Measurements from ENCODE around the gene FLNB.

Gene FLNB

GRCh38 chr3:58170376-58170775, 162.2 kb downstream of the FLNB start (continued):
- TF ChIP-seq POU6F1 (CRISPR knock-in tag; IDR thresholded peaks at IDR 0.05; ENCODE audit: borderline replicate concordance, low read depth), result no peak
- TF ChIP-seq ZNF565 (CRISPR knock-in tag; conservative IDR thresholded peaks at IDR 0.05; ENCODE audit: low read depth), result no peak
- no peak for TF ChIP-seq TCF4 (CRISPR knock-in tag; IDR thresholded peaks at IDR 0.05; ENCODE audit: borderline replicate concordance)
- no peak for TF ChIP-seq ZNF70 (CRISPR knock-in tag; IDR thresholded peaks at IDR 0.05)
- TF ChIP-seq ARNTL (CRISPR knock-in tag; IDR thresholded peaks at IDR 0.05; ENCODE audit: borderline replicate concordance, low read depth), result no peak

- TF ChIP-seq RARB (CRISPR knock-in tag; IDR thresholded peaks at IDR 0.05) (no peak), CREB5 (CRISPR knock-in tag; IDR thresholded peaks at IDR 0.05; ENCODE audit: low read depth) (no peak), TOX (CRISPR knock-in tag; IDR thresholded peaks at IDR 0.05; ENCODE audit: borderline replicate concordance) (no peak), SNAI2 (CRISPR knock-in tag; IDR thresholded peaks at IDR 0.05) (no peak), GLIS3 (CRISPR knock-in tag; IDR thresholded peaks at IDR 0.05) (no peak), ZNF565 (CRISPR knock-in tag; conservative IDR thresholded peaks at IDR 0.05; ENCODE audit: low read depth) (no peak), TCF4 (CRISPR knock-in tag; IDR thresholded peaks at IDR 0.05; ENCODE audit: borderline replicate concordance) (no peak), ZFP30 (CRISPR knock-in tag; IDR thresholded peaks at IDR 0.05) (no peak), OSR1 (CRISPR knock-in tag; IDR thresholded peaks at IDR 0.05) (no peak), ISL1 (CRISPR knock-in tag; IDR thresholded peaks at IDR 0.05) (no peak), PATZ1 (CRISPR knock-in tag; IDR thresholded peaks at IDR 0.05; ENCODE audit: borderline replicate concordance) (no peak), ZNF70 (CRISPR knock-in tag; IDR thresholded peaks at IDR 0.05) (no peak), ESRRG (CRISPR knock-in tag; IDR thresholded peaks at IDR 0.05) (no peak), POU6F1 (CRISPR knock-in tag; IDR thresholded peaks at IDR 0.05; ENCODE audit: borderline replicate concordance, low read depth) (no peak), TSHZ2 (CRISPR knock-in tag; IDR thresholded peaks at IDR 0.05) (no peak), ZC3H10 (CRISPR knock-in tag; IDR thresholded peaks at IDR 0.05) (no peak), ZFP3 (CRISPR knock-in tag; IDR thresholded peaks at IDR 0.05) (no peak), CSRNP3 (CRISPR knock-in tag; IDR thresholded peaks at IDR 0.05) (no peak), BACH2 (CRISPR knock-in tag; IDR thresholded peaks at IDR 0.05; ENCODE audit: borderline replicate concordance) (no peak), ZNF8 (CRISPR knock-in tag; IDR thresholded peaks at IDR 0.05) (no peak)
- no peak for ATAC-seq
Observed at GRCh38 chr3:58171126-58171525, 162.9 kb downstream of the FLNB start.

All from SK-N-SH treated with all-trans-retinoic acid at 6 μM for 48 hours (cell line).